K562 (cell line): ENCODE results near the gene PRPSAP1. TPM values are rescaled to one million over a fixed set of nuclear protein-coding genes. Genes with fewer than 3 reads are reported as not detected.

ENCODE experiments used
- ARNT ChIP-seq, 2 experiments: fragments of 450-650 bp; IDR thresholded peaks; 2 replicates each; pipeline ENCODE4 v1.6.1; 2016; ENCODE audit warnings: mild to moderate bottlenecking in 1 of 2
- CEBPB ChIP-seq: fragments of 450-650 bp; IDR thresholded peaks from 2 replicates; pipeline ENCODE4 v1.6.1; 2016; ENCODE audit warnings: missing genetic modification characterization, missing compliant biosample characterization
- CREM ChIP-seq: IDR thresholded peaks from 2 replicates; pipeline ENCODE4 v1.6.1; 2014; ENCODE audit warnings: antibody characterized with exemption, low read depth
- GATAD2B ChIP-seq: fragments of 450-650 bp; IDR thresholded peaks from 2 replicates; pipeline ENCODE4 v1.6.1; 2017; ENCODE audit warnings: mild to moderate bottlenecking, borderline replicate concordance
- HDAC1 ChIP-seq, 2 experiments: fragments of 450-650 bp; IDR thresholded peaks; 2 replicates each; pipeline ENCODE4 v1.6.1; 2016 to 2017; ENCODE audit warnings: inconsistent platforms in 1 of 2, mild to moderate bottlenecking in 1 of 2, moderate library complexity in 1 of 2
- HOXB6 ChIP-seq: fragments of 250-450 bp; sonication (Bioruptor Pico); IDR thresholded peaks from 2 replicates; pipeline ENCODE4 v1.5.1; 2022; ENCODE audit warnings: mild to moderate bottlenecking, borderline replicate concordance
- KDM2B ChIP-seq: fragments of 250-450 bp; sonication (Bioruptor Pico); IDR thresholded peaks from 2 replicates; pipeline ENCODE4 v1.8.0; 2021; ENCODE audit warnings: mild to moderate bottlenecking, moderate library complexity
- LEF1 ChIP-seq: fragments of 450-650 bp; IDR thresholded peaks from 2 replicates; pipeline ENCODE4 v1.6.1; 2016; ENCODE audit warnings: mild to moderate bottlenecking
- NCOA1 ChIP-seq: fragments of 450-650 bp; IDR thresholded peaks from 2 replicates; pipeline ENCODE4 v1.6.1; 2016; ENCODE audit warnings: low read depth
- NUFIP1 ChIP-seq: fragments of 450-650 bp; IDR thresholded peaks from 2 replicates; pipeline ENCODE4 v1.6.1; 2018; ENCODE audit not compliant: partially characterized antibody
- RBFOX2 ChIP-seq: fragments of 200-400 bp; formaldehyde crosslinking; IDR thresholded peaks from 2 replicates; pipeline ENCODE4 v1.6.1; 2017; ENCODE audit warnings: low read depth, mild to moderate bottlenecking, low read length, moderate library complexity
- RCOR1 ChIP-seq, 2 experiments: IDR thresholded peaks; 2 replicates each; pipeline ENCODE4 v1.6.1; 2012; ENCODE audit warnings: low read depth in 2 of 2, low read length in 2 of 2, borderline replicate concordance in 1 of 2, improper control_type of control experiment in 1 of 2
- SRSF1 ChIP-seq: fragments of 200-400 bp; formaldehyde crosslinking; IDR thresholded peaks from 2 replicates; pipeline ENCODE4 v1.6.1; 2017; ENCODE audit warnings: mild to moderate bottlenecking, low read depth, low read length, moderate library complexity
- SRSF3 ChIP-seq: fragments of 200-400 bp; formaldehyde crosslinking; IDR thresholded peaks from 2 replicates; pipeline ENCODE4 v1.6.1; 2016; ENCODE audit warnings: mild to moderate bottlenecking, low read length, moderate library complexity; ENCODE audit not compliant: insufficient read depth
- SRSF7 ChIP-seq: fragments of 200-400 bp; formaldehyde crosslinking; optimal IDR thresholded peaks from 2 replicates; pipeline ENCODE3; 2017; ENCODE audit warnings: mild to moderate bottlenecking, low read depth, low read length
- TAF9B ChIP-seq: fragments of 450-650 bp; IDR thresholded peaks from 2 replicates; pipeline ENCODE4 v1.6.1; 2018; ENCODE audit warnings: mild to moderate bottlenecking; ENCODE audit not compliant: partially characterized antibody
- TBP ChIP-seq: optimal IDR thresholded peaks from 2 replicates; pipeline ENCODE3; 2011; ENCODE audit warnings: low read depth, low read length, improper control_type of control experiment
- TSC22D4 ChIP-seq: fragments of 450-650 bp; IDR thresholded peaks from 2 replicates; pipeline ENCODE4 v1.6.1; 2016; ENCODE audit warnings: missing genetic modification characterization, missing biosample characterization, control low read depth
- XRCC5 ChIP-seq: fragments of 200-400 bp; formaldehyde crosslinking; IDR thresholded peaks from 2 replicates; pipeline ENCODE4 v1.6.1; 2017; ENCODE audit warnings: low read depth, mild to moderate bottlenecking, low read length
- ZEB2 ChIP-seq: fragments of 450-650 bp; IDR thresholded peaks from 2 replicates; pipeline ENCODE4 v1.6.1; 2016
- ZKSCAN3 ChIP-seq: fragments of 250-450 bp; sonication (Bioruptor Pico); IDR thresholded peaks from 2 replicates; pipeline ENCODE4 v1.4.0; 2020
- polyA plus RNA-seq, 8 experiments: library from polyadenylated mRNA; depleted of rRNA in 4 of 8; stranded (reverse) in 5 of 8; unstranded in 3 of 8; fragments of >200 nt; fragmentation: Nextera tagmentation in 2 of 8; fragmentation: Illumina TruSeq in 1 of 8; extraction: Ambion mirVana in 2 of 8; extraction: Trizol in 1 of 8; gene quantifications; 2 replicates each; pipeline versions ENCODE4 v1.2.1 to v1.2.3, GENCODE V29; 2011 to 2014; ENCODE audit warnings: inconsistent platforms in 1 of 8, missing spikeins in 1 of 8
- total RNA-seq, 7 experiments: library from RNA; depleted of rRNA in 6 of 7; stranded (reverse); fragments of >200 nt in 6 of 7; fragmentation: Illumina TruSeq in 2 of 7; extraction: Trizol in 2 of 7; gene quantifications; 2 replicates each; pipeline versions ENCODE4 v1.2.1 to v1.2.3, GENCODE V29; 2011 to 2021; ENCODE audit warnings: low replicate concordance in 1 of 7
- TF ChIP-seq, protein P1 (sequence below): fragments of 250-450 bp; sonication (Bioruptor Pico); IDR thresholded peaks from 2 replicates; pipeline ENCODE4 v1.5.0; 2022; ENCODE audit warnings: mild to moderate bottlenecking
- TF ChIP-seq, protein P2 (sequence below): fragments of 450-650 bp; IDR thresholded peaks from 2 replicates; pipeline ENCODE4 v1.7.0; 2016; ENCODE audit warnings: borderline replicate concordance
- TF ChIP-seq, protein P3 (sequence below): sonication (generic); formaldehyde crosslinking; IDR thresholded peaks from 2 replicates; pipeline ENCODE4 v1.8.1; 2023; ENCODE audit warnings: mild to moderate bottlenecking, missing genetic modification reagents

PRPSAP1 gene
- total and polyA plus RNA-seq, 9 of the 15 experiments (the other 6 are each of a cell fraction or from before 2014, with no cell fraction given) = 21.9 to 77.1 (median 40.8) TPM

DNA sequence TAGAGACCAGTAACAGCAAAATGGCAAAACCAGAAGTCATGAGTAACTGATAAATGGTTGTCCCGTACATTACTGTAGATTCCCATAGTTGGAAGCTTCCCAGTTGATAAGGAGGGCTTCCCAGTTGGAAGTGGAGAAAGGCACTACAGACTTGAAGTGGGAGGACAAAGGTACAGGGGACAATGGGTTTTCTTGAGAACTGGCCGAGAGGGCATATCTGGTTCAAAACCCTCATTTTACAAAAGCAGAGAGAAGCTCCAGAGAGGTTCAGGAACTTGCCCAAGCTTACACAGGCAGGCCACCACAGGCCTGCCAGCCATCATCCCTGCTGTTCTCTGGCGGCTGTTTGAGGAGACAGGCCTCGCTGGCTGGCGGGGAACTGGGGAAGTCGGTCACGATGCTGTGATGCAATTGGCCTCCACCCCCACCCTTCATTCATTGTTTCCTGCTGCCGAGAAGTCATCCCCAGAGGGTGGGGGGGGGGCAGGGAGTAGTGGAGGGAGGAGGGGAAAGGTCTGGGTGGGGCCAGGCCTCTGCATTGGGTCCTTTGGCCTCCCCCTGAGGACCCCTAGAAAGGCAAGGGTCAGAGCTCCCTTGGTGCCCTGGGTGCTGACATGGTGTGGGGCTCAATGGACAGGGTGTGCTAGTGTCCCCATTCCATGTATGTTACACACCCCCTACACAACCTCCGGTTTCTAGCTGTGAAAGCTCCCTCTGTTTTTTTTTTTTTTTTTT lies 85.5 kb downstream of the PRPSAP1 start (continued):
- TF ChIP-seq, protein P1, sequence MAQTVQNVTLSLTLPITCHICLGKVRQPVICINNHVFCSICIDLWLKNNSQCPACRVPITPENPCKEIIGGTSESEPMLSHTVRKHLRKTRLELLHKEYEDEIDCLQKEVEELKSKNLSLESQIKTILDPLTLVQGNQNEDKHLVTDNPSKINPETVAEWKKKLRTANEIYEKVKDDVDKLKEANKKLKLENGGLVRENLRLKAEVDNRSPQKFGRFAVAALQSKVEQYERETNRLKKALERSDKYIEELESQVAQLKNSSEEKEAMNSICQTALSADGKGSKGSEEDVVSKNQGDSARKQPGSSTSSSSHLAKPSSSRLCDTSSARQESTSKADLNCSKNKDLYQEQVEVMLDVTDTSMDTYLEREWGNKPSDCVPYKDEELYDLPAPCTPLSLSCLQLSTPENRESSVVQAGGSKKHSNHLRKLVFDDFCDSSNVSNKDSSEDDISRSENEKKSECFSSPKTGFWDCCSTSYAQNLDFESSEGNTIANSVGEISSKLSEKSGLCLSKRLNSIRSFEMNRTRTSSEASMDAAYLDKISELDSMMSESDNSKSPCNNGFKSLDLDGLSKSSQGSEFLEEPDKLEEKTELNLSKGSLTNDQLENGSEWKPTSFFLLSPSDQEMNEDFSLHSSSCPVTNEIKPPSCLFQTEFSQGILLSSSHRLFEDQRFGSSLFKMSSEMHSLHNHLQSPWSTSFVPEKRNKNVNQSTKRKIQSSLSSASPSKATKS (CRISPR knock-in tag) = no peak
- TF ChIP-seq TAF9B = no peak
- TF ChIP-seq TBP = no peak
- TF ChIP-seq, protein P2, sequence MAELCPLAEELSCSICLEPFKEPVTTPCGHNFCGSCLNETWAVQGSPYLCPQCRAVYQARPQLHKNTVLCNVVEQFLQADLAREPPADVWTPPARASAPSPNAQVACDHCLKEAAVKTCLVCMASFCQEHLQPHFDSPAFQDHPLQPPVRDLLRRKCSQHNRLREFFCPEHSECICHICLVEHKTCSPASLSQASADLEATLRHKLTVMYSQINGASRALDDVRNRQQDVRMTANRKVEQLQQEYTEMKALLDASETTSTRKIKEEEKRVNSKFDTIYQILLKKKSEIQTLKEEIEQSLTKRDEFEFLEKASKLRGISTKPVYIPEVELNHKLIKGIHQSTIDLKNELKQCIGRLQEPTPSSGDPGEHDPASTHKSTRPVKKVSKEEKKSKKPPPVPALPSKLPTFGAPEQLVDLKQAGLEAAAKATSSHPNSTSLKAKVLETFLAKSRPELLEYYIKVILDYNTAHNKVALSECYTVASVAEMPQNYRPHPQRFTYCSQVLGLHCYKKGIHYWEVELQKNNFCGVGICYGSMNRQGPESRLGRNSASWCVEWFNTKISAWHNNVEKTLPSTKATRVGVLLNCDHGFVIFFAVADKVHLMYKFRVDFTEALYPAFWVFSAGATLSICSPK = no peak
- TF ChIP-seq ZKSCAN3 (CRISPR knock-in tag) = no peak
- peak; percentile 81 for TF ChIP-seq RBFOX2
- no peak for TF ChIP-seq ARNT (IDR thresholded peaks at IDR 0.05)
- no peak for TF ChIP-seq SRSF3
- no peak for TF ChIP-seq SRSF1
- TF ChIP-seq SRSF7 = no peak
- TF ChIP-seq ZEB2 = no peak
- TF ChIP-seq HDAC1 (IDR thresholded peaks at IDR 0.05) = no peak
- TF ChIP-seq HOXB6 (CRISPR knock-in tag) = no peak
- TF ChIP-seq CEBPB (tag) = peak; percentile 93
- TF ChIP-seq LEF1 = no peak
- TF ChIP-seq XRCC5 = no peak
- no peak for TF ChIP-seq TSC22D4 (tag)
- TF ChIP-seq NCOA1 = no peak
- TF ChIP-seq KDM2B (CRISPR knock-in tag) = no peak
- peak; percentile 12 to 55; a peak in 1 of 4 replicates for TF ChIP-seq RCOR1 (IDR thresholded peaks at IDR 0.05; ENCODE audit: borderline replicate concordance in 1 of 2, low read depth in 2 of 2, low read length in 2 of 2)
- TF ChIP-seq CREM = peak; percentile 70
- no peak for TF ChIP-seq GATAD2B
- TF ChIP-seq NUFIP1 = peak; percentile 13
- TF ChIP-seq, protein P3, sequence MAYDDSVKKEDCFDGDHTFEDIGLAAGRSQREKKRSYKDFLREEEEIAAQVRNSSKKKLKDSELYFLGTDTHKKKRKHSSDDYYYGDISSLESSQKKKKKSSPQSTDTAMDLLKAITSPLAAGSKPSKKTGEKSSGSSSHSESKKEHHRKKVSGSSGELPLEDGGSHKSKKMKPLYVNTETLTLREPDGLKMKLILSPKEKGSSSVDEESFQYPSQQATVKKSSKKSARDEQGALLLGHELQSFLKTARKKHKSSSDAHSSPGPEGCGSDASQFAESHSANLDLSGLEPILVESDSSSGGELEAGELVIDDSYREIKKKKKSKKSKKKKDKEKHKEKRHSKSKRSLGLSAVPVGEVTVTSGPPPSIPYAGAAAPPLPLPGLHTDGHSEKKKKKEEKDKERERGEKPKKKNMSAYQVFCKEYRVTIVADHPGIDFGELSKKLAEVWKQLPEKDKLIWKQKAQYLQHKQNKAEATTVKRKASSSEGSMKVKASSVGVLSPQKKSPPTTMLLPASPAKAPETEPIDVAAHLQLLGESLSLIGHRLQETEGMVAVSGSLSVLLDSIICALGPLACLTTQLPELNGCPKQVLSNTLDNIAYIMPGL (CRISPR knock-in tag) = no peak
